Stimulated activated CD4-positive, alpha-beta T cell treated with anti-CD3 and anti-CD28 coated beads, TNF-alpha, amount 100 ng/mL, for 4 hours (primary cell): ENCODE data around the gene RAB25.
"Not testable (repeated sequence)": the region's sequence is repeated elsewhere in the genome, so short reads cannot be mapped to it uniquely, and the experiment has no call there.

Experiments
- DNase-seq, 3 experiments: peaks; one replicate each; pipeline ENCODE4 v3.0.0-alpha.2; 2020; ENCODE audit warnings: low read depth in 3 of 3

RAB25 gene

DNA sequence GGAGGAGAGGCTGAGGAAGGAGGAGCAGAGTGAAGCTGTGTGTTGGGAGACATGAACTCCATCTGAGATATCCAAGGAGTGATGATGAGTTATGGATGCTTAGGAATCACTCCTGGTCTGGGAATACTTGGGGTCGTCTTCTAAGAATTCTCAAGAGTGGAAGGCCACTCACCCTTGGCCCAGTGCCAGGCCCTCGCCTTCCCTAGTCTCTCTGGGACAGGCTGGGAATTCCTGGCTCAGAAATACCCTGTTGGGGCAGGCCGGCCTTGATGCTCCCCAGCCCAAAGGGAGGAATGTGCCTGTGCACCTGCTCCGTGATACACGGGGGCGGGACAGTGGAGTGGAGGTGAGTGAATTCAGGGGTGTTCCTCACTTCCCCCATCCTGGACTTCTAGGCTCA lies 40.9 kb downstream of the RAB25 start:
- DNase-seq: no peak

DNA sequence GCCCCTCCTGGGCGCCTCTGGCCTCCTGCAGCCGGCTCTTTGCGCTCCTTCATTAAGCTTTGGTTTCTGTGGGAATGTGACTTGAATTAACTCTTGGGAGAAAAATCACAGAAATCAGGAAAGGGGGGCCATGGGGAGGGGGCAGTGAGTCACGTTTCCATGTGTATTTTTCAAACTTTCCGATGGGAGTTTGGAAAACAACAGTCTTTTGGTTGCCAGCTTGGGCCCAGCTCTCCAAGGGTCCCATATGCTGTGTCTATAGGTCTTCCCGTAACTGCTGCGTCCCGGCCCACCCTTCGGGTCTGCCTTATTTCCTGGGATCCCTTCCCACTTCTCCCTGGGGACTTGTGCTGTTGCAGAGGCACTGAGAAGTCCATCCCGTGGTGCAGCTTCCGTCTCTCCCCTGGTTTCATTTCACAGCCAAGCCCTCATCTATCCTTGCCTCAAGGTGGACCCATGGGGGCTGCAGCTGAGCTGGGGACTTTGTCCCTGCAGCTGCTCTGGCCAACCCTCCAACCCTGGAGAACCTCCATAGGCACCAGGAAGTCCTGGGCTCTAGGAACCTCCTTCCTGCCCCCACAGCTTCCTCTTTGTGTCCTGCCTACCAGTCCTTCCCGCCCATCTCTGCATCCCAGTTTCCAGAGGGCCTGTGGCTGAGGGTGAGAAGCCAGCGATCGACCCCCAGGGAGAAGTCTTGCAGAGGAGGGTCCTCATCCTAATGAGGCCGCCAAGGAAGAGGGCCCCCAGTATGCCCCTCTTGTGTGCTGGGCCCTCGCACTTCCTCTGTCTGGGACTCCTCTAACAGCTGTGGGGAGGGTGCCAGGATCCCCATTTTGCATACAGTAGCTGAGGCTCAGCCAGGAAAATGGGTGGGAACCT lies 41.9 kb downstream of the RAB25 start:
- DNase-seq: no peak

DNA sequence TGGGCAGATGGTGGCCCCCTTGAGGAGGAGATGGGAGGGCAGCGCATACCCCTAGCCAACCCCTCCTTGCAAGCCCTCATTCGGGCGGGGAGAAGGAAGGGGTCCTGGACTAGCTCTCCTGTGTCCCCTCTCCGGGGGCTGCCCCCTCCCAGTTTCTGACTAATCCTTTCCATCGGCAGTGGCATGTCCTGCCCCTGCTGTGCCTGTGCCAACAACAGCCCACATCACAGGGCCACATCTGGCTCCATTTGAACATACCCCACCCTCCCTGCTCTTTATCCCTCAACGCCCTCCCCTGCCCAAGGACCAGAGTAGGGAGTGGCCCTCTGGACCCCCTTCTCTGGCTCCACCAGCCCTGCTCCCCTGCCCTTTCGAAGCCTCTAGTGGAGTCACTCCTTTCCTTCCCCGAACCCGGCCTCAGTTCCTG lies 42.6 kb downstream of the RAB25 start:
- DNase-seq: no peak

DNA sequence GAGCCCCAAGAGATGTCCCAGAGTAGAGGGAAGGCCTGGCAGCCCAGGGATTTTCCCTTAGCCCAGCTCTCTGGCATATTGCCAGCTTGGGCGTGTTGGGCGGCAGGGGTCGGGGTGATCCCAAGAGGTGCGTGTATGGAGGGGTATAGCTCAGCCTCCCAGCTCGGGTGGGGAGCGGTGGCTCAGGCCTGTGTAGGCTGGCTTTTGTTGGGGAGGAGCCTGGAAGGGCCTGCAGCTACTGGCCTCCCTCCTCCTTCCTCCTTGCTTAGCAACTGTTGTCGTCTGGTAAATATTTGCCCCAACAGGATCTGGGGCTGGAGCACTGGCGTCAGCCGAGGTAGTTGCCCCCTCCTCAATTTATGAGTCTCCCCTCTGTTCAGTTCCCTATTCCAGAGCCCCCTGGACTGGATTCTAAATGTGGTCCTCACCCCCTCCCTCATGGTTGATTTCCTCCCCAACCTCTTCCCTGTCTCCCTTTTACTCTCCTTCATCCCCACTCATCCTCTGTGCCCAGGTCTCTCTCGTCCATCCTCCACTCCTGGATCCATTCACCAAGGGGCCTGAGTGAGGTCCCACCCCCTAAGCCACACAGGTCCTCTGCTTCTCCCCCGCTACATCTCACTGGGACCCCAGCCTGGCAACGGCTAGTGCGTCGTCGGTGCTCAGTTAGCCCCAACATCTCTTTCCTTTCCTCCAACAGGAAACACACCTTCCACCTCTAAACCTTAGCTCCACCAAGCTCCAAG lies 43.3 kb downstream of the RAB25 start:
- no peak for DNase-seq

DNA sequence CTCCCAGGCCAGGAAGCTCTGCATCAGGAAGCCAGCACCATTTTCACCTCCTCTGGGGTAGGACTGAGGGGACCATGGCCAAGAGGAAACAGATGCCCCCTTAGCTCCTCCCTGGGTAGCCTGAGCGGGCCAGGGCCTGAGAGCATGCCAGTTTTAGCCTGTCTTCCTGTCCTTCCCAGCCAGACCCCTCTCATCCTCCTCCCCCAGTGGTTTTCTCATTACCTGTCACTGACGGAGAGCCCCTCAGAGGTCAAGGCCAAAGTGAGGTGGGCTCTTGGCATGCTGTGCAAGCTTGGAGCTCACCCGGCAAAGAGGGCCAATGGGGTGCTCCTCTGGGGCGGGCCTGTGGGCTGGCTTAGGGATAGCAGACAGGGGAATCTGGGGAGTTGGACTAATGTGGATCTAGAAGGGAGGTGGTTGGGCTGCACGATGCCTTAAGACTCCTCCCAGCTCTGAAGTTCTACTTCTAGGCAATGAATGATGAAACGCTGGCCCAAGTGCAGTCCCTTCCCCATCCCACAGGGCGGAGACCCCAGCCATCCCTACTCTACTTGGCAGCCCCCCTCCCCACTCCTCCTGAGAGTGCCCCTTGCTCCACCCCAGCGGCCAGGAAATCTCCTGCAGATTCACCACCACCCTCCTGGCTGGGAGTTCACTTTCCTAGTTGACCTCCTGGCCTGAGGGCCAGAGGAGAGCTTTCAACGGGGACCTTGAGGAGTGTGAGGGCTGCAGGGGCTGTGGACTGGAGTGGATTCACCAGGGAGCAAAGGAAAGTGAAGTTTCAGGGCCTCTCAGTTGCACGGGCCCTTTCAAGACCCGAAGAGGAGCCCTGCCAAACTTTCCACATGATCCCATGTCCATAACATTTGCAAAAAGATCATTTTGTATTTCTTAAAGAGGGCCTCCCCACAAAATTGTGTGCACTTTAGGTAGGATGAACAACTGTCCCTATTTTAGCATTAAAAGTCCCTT lies 44.2 kb downstream of the RAB25 start:
- no peak for DNase-seq

DNA sequence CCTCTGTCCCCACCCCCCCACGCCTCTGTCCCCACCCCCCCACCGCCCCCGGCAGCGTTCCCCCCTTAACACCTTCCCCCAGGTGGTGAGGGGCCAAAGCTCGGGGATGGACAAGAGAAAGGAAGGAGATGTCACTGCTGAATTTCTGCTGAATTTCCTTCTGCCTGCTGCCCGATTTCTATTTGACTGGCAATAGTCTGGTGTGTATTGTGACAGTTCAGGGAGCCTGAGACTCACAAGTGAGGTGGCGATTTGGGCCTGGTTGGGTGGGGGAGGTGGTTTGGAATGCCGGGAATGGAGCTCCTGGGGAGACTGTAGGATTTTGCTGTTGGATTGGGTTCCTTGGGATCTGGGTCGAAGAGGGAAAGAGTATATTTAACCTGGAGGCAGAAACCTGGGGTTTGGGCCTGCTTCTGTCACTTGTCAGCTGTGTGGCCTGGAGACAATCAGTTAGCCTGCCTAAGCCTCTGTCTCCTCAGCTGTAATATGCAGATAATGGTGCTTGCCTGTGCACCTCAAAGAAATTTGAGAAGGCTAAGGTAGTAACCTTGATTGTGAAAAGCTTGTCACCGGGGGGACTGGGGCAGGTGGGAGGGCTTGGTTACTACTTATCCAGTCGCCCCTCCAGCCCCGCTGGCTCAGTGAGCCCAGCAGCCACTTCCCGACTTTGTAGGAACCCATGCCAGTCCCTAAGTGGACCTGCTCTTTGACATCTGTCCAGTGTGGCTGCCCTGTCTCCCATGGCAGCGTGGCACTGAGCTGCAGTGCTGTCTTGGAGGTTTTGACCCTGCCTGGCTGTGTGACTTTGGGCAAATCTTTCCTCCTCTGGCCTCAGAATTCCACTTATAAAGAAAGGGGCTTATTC lies 45.9 kb downstream of the RAB25 start:
- DNase-seq: no peak

DNA sequence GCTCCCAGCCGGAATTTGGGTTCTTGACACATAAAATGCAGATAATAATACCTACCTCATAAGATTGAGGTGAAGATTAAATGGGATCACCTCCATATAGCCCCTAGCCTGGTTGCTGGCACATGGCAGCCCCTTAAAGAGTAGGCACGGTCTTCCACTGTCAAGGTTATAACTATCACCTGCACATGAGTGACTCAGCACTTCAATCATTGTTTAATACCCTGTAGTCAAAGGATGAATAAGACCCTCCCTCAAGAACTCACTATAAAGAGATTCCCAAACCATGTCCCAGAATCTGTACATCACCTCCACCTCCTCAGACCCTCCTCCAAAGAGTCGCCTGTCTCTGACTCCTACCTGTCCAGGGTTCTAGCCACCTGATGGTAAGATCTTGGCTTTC lies 47.1 kb downstream of the RAB25 start:
- no peak for DNase-seq

DNA sequence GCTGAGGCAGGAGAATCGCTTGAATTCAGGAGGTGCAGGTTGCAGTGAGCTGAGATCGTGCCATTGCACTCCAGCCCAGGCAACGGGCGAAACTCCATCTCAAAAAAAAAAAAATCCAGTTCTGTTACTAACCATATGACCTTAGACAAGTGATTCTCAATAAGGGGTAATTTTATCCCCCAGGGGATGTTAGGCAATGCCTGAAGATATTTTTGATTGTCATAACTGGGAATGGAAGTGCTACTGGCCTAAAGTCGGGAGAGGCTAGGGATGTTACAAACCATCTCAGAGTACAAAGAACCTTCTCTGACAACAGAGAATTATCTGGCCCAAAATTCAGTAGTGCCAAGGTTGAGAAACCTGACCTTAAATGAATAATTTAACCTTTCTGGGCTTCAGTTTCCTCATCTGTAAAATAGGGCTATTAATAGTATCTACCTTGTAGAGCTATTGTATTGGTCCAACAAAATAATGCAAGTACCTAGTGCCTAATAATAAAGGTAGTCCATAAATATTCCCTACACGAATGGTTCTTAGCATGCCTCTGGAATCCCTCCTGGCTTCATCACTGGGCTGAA lies 47.8 kb downstream of the RAB25 start:
- no peak for DNase-seq

DNA sequence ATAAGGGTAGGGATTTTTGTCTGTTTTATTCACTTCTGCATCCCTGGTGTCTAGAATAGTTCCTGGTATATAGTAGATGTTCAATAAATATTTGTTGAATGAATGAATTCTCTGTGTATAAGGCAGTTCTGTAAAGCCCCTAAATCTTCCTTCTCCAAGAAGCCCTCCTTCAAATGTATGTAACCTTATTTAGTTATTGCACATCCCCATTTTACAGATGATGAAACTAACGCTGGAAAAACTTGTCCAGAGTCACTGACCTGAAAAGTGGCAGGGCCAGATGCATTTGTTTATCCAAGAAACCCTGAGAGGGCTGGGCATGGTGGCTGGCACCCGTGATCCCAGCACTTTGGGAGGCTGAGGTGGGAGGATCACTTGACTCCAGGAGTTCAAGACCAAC lies 49.3 kb downstream of the RAB25 start:
- no peak for DNase-seq

DNA sequence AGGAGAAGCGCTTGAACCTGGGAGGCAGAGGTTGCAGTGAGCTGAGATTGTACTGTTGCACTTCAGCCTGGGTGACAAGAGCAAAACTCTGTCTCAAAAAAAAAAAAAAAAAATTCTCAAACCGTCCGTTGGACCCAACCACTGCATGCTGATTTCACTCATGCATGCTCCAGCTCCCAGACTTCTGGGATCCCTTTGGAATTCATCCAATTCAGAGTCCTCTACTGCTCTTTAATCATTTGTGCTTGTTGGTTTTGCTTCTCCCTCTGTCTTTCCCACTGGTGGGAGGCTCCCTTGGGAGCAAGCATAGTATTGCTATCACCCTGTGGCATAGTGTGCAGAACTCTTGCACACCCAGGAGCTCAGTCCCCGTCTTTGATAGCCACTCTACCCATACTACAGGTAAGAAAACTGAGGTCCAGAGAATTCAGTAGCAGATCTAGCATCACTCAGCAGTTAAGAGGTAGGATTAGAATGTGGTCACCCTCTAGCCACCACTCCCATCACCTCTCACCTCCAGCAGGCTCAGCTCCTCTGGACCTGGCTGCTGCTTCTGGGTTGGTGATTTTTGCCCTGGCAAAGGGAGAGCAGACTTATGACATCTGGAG lies 50.5 kb downstream of the RAB25 start:
- DNase-seq: no peak

DNA sequence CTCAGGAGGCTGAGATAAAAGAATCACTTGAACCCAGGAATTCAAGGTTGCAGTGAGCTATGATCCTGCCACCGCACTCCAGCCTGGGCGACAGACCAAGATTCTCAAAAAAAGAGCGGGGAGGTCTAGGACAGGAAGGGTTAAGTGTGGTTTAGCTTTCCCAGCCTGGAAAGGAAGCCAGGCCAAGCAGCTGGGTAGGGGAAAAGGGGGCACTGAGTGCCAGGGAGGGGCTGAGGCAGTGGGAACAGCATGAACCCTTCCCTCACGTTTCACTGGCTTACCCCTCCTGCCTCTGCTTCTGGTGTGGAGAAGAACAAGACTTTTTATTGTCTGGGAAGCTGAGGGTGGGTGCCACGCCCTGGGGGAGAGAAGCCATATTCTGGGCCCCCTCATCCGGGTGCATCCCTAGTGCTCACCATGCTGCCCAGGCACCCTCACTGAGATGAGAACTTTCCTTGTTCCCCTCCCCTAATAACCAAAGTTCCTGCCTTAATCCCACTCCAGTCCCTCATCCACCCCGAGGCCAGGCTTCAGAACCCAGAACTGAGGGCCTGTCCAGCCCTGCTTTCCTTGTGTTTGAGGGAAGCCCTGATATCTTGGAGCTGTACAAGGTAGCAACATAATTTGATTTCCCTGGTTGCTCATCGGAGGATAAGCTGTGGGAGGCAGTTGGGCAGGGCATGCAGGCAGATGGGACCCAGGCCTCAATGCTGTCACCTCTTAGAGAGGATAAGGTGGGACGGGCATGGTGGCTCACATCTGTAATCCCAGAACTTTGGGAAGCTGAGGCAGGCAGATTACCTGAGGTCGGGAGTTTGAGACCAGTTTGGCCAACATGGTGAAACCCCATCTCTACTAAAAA lies 51.5 kb downstream of the RAB25 start:
- DNase-seq: no peak

DNA sequence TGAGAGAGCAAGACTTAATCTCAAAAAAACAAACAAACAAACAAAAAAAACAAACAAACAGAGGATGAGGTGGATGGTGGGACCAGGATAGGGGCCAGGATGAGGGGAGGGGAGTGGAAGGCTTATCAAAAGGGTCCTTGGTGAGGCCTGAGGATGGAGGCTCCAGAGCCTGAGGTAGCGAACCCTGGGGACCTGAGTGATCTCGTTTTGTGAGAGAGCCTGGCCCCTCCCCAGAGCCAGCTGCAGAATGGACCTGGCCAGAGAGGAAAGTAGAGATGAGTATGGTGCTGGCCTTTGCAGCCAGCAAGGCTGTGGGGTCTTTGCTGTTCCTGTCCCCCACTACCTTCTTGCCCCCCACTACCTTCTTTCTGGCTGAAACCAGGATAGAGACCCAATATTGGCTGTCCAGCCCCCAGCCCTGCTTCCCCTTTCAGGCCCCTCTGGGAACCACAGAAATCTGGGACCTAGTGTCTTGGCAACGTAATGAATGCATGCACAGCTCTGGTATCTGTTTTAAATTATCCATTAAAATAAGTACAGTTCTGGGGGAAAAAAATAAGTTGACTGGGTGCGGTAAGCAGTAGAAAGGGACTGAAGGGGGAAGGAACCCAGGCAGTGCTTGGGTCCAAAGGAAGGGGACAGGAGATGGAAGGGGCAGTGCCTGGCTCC lies 52.5 kb downstream of the RAB25 start:
- DNase-seq: no peak

DNA sequence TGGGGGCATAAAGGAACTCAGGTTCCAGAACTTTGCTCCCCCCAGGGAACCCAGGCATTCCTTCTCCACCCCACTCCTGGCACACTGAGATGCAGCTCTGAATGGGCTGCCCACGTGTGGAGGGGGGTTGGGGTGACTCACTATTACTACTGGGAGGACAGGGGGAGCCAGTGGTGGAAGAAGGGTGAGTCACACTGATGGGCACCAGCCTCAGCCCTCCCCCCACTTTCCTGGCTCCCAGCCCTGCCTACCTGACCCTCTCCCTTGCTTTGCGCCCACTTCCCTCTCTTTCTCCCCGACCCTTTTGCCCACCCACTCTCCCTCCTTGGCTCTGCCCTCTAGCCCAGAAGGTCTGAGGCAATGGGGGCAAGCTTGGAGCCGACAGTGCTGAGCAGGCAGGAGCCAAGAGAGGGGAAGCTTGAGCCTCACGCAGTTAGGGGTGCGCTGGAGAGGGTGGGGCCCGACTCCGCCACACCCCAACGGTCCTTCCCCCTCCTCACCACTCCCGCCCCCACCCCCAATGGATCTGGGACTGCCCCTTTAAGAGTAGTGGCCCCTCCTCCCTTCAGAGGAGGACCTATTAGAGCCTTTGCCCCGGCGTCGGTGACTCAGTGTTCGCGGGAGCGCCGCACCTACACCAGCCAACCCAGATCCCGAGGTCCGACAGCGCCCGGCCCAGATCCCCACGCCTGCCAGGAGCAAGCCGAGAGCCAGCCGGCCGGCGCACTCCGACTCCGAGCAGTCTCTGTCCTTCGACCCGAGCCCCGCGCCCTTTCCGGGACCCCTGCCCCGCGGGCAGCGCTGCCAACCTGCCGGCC lies 53.4 kb downstream of the RAB25 start, which contains the start of gene LMNA:
Gene LMNA, plus strand, starts transcription at position 611 of the 818 bp plus-strand sequence. CDS start 208 bp downstream, outside the sequence.
- peak; percentile 57 to 74 (median 68) for DNase-seq

DNA sequence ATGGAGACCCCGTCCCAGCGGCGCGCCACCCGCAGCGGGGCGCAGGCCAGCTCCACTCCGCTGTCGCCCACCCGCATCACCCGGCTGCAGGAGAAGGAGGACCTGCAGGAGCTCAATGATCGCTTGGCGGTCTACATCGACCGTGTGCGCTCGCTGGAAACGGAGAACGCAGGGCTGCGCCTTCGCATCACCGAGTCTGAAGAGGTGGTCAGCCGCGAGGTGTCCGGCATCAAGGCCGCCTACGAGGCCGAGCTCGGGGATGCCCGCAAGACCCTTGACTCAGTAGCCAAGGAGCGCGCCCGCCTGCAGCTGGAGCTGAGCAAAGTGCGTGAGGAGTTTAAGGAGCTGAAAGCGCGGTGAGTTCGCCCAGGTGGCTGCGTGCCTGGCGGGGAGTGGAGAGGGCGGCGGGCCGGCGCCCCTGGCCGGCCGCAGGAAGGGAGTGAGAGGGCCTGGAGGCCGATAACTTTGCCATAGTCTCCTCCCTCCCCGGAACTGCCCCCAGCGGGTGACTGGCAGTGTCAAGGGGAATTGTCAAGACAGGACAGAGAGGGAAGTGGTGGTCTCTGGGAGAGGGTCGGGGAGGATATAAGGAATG lies 54.1 kb downstream of the RAB25 start:
- no peak for DNase-seq

DNA sequence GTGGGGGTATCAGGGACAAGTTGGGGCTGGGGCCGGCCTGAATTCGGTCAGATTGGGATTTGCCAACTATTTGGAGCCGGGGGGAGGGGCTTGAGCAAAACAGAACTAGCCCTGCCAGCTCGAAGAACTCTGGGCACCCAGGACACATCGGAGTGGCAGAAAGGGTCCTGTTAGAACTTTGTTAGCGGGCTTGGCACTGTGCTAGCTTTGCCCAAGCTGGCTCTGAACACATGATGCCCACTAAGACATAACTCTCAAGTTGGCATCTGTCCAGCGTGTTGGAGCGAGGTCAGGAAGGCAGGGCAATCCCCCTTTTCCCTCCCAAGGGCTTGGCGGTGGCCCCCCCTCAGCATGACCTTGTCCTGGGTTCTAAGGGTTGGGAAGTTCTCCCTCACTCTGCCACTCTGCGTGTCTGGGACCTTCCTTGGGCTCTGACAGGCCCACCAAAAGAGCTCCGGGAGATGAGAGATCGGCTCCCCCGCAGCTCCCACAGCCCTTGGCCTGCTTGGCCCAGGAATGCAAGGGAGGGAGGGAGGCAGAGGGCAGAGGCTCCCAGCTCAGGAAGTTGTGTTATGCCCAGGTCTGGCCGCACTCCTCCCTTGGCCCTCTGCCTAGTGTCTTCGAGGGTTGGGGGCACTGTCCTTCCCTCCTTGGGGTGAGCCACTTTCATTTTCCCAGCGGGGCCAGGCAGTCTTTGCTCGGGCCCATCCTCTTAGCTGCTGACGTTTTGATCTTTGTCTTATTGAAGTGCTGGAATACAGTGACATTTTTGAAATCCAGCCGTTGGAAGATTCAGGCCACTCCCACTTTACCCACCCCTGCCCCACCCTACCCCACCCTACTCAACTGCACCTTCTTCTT lies 54.8 kb downstream of the RAB25 start:
- no peak for DNase-seq

DNA sequence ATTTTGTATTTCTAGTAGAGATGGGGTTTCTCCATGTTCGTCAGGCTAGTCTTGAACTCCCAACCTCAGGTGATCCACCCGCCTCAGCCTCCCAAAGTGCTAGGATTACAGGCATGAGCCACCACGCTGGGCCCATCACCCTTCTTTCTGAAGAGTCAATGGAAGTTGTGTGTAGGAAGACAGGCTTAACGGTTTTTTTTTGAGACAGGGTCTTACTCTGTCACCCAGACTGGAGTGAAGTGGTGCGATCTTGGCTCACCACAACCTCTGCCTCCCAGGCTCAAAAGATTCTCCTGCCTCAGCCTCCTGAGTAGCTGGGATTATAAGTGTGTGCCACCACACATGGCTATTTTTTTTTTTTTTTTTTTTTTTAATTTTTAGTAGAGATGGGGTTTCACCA lies 55.8 kb downstream of the RAB25 start:
- not testable (repeated sequence) for DNase-seq
